ENCODE measurements around the gene CSE1L.
"Not testable (repeated sequence)": the region's sequence is repeated elsewhere in the genome, so short reads cannot be mapped to it uniquely, and the experiment has no call there.

The CSE1L gene

DNA sequence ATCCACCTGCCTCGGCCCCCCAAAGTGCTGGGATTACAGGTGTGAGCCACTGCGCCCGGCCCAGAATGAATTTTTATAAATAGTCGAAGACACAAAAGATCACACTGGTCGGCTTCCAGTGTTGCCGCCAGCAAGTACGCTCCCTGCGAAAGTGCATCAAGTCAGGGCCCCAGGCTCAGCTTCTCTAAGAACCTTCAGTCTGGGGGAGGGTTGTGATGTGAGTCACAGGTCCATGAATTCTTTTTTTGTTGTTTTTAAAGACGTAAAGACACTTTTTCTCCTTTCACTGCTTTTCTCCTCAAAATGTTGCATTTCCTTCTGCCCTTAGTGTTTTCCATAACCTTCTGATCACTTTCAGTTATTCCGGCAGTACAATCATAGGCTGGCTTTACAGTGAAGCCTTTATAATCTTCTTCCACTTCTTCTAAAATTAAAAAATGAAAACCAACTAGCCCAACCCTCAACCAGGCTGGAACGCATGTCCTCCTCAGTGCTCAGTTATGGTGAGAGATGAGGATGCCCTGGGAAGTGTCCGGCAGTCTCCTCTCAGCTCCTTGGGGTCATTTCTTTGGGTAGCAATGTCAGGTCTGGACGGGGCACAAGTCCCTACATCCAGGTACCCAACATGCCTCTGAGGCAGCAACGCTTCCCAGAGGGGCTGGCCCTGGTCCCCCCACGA is 66.6 kb downstream of the CSE1L start:
- Histone ChIP-seq H3K27ac (no peak overlapping the region), H3K4me3 (no peak overlapping the region)

DNA sequence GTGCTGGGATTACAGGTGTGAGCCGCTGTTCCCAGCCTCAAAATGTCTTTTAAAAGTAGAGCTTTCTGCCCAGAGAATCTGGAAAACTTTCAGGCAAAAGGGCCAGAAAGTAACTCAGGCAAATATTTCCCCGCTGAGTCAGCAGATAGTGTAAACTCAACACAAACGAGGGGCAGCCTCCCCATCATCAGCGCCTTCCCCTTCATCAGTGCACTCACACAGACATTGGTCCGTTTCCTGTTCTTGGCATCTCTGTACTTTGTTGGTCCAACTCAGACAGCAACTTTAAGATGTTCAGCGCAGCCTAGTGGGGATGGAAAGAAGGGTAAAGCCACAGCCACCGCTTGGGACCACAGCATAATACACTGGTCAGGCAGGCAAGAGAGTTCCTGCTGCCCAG is 69.5 kb downstream of the CSE1L start:
- Histone ChIP-seq H3K4me3 (no peak overlapping the region), H3K27ac (no peak overlapping the region)

DNA sequence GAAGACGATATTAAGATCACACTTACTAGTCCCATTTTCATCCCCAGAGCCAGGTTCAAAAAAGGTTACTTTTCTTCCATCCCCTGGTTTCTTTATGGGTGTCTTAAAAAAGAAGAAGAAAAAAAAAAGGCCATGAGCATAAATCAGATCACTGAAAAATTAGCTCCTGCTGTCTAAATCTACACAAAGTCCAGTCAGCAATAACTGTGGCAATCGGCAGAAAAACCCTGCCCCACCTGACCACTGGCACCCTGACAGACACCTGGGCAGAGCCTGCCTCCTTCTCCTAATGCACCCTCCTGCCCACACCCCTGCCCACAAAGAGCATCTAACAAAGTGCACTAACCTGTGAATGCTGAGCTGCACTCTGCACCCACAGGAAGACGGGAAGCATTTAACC is 72.2 kb downstream of the CSE1L start:
- no peak overlapping the region for H3K4me3 ChIP-seq
- no peak overlapping the region for H3K27ac ChIP-seq

DNA sequence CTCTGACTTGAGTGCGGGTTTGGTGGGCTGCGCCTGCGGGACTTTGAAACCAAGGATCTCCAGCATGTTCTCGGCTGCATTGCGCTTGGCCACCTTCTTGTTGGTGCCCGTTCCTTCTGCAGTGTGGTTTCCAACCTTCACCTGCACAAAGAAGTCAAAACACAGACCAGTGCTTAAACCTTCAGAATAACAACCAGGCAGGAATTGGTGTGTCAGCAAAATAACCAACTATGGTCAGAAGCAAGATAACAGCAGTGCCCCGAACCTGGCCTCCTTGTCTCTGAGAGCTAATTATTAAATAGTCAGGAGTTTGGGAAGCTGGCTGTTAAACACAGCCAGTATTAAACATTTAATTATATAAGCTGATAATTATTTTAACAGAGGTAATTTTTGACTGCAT is 73.9 kb downstream of the CSE1L start:
- Histone ChIP-seq H3K4me3 (no peak overlapping the region), H3K27ac (no peak overlapping the region)

DNA sequence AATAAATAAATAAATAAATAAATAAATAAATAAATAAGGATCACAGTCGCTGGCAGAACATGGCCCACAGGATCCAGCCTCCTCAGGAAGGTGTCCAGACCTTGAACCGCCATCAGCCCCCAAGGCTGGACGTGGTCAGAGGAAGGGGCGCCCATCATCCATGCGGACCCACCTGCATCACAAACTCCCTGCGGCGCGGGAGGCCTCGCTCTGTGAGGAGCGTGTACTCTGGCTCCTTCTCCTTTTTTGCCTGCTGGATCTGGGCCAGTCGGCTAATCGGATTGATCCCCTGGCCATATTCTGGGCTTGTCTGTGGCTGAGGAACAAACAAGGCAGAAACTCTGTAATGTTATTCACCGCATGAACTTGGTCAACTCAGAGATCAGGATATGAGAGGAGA is 76.8 kb downstream of the CSE1L start:
- no peak overlapping the region for H3K27ac ChIP-seq

DNA sequence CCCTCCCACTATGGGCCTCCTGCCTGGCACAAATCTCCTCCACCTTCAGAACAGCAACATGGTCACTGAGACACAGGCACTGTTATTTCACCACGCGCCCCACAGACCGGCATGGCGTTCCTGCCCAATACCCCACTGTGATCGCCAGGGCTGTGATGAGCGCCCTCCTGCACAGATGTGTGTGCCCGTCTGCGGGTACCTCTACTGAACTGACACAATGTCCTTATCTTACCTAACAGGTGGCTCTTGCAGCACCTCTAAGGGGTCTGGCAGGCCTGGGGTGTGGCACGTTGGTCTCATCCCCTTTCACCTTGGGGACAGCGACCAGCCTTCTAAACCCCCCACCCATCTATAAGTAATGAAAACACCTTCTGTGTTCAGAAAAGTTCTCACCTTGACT is 77.9 kb downstream of the CSE1L start:
- Histone ChIP-seq H3K4me3 (no peak overlapping the region), H3K27ac (no peak overlapping the region)

More for the DNA sequence above, 76.8 kb downstream of the CSE1L start:
- no peak overlapping the region for H3K4me3 ChIP-seq

DNA sequence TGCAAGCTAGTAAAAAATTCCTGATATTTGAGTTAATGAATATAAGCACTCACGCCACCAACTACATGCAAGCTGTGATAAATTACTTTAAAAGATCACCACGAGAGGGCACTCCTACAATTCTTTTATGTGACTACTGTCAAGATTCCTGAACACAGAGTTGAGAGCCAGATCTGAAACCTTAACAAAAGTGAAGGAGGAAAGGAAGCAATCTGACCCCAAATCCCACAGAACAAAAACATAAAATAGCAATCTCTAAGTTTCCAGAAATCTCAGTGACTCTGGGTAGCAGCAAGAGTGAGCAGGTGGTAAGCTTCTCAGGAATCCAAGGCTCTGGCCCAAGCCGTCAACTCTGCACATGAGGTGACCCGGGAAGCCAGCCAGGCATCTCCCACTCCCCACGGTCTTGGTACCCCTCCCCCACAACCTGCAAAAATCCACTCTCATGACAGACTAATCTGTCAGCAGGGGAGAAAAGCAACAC is 86.9 kb downstream of the CSE1L start:
- H3K4me3 ChIP-seq = no peak overlapping the region
- H3K27ac ChIP-seq = peak overlapping the region in 1 of 21 experiments; percentile 5

DNA sequence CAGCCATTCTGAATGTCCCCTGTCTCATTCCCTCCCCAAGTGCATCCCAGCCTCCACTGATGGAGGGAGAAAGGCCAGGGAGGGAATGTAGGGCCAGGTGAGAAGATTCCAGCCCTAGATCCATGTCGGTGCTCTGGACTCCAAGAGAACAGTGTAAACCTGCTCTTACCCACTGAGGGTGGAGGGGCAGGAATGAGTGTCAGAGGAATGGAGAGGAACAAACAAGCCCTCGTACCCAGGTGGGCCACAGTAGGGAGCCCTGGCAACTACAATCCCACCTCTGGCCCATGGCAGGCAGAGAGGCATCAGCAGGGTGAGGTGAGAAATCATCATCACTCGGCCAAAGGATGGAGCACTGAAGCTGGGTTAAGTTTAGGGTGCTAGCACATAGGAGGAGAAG is 87.5 kb downstream of the CSE1L start:
- no peak overlapping the region for H3K4me3 ChIP-seq
- peak overlapping the region in 1 of 21 experiments; percentile 5 for H3K27ac ChIP-seq

DNA sequence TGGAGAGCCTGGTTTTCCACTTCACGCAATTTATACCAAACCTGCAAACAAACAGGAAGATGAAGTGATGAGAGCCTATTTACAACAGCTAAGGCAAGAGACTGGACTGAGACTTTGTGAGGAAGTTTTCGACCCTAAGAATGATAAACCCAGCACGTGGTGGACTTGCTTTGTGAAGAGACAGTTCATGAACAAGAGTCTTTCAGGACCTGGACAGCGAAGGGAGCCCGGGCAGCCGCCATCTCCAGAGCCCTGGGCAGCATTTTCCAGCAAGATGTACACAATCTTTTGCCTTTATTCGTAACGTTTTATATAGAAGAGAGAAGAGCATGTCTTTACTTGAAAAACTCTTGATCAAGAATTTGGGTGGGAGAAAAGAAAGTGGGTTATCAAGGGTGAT is 88.7 kb downstream of the CSE1L start:
- not testable (repeated sequence) for H3K4me3 ChIP-seq, H3K27ac ChIP-seq

DNA sequence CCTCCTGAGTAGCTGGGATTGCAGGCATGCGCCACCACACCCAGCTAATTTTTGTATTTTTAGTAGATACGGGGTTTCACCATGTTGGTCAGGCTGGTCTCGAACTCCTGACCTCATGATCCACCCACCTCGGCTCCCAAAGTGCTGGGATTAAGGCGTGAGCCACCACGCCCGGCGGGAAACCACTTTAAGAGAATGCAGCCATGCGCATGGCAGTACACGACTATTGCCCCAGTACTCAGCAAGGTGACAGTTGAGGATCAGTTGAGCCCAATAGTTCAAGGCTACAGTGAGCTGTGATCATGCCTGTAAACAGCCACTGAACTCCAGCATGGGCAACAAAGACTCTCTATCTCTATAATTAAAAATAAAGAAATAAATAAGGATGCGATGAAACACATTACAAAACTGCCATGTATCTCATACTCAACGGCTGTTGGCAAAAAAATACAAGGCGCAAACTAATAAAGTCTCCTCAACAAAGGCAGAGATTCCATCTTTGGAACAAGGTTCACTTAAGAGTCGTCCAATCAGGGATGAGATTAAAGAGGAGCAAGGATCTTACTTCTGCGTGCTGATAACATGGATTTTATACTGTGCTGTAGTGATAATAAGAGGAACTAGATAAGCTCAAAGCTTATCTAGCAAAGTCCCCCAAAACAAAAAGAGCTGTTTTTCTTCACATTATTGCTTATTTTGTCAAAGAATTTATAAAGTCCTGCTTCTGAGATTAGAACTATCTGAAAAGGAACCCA is 90.9 kb downstream of the CSE1L start:
- no peak overlapping the region for H3K27ac ChIP-seq
- H3K4me3 ChIP-seq = no peak overlapping the region

DNA sequence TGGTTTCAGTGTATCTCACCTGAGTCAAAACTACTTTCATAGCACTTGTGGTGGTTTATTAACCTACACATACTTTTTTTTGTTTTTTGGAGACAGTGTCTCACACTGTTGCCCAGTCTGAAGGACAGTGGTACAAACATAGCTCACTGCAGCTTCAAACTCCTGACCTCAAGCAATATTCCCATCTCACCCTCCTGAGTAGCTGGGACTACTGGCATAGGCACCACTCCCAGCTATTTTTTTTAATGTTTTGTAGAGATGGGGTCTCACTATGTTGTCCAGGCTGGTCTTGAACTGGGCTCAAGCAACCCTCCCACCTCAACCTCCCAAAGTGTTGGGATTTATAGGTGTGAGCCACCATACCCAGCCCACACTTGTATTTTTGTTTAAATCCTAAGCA is 92.3 kb downstream of the CSE1L start:
- Histone ChIP-seq H3K27ac (no peak overlapping the region), H3K4me3 (no peak overlapping the region)

DNA sequence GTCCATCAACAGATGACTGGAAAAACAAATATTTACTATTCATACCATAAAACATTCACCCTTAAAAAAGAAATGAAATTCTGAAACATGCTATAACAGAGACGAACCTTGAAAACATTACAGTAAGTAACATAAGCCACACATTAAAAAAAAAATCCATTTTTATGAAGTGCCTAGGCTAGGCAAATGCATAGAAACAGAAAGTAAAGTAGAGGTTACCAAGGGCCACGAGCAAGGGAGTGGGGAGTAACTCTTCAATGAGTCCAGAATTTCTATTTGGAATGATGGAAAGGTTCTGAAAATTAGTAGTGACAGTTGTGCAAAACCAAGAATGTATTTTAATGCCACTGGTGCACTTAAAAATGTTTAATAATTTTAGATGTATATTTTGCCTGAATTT is 94.3 kb downstream of the CSE1L start:
- no peak overlapping the region for H3K4me3 ChIP-seq
- H3K27ac ChIP-seq = no peak overlapping the region

DNA sequence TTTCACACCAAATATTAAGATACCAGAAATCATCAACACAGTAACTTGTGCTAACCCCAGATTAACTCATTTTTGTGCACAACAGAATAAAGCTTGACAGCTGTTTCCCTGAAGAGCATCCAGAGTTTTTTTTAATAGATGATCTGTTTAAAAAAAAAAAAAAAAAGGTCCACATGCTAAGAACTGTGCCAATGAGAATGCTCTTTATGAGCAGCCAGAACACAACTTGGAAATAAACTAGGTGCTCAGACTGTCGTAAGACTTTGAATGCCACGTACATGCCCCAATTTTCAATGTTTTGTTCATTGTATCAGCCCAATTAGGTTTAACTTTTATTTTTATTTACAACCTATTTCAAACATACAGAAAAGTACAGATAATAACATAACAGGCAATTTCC is 94.7 kb downstream of the CSE1L start:
- H3K4me3 ChIP-seq = no peak overlapping the region

More for the DNA sequence above, 94.7 kb downstream of the CSE1L start:
- no peak overlapping the region for H3K27ac ChIP-seq

All from skin epidermis (tissue), 12 donors.